Activated T-cell treated with anti-CD3 and anti-CD28 coated beads, Interleukin-2, amount 50 U/mL, for 48 hours (primary cell): ENCODE data around the gene CHST15.
A peak's percentile ranks its signal among the peaks of the same experiment; 100 is the strongest.

Experiments
- DNase-seq, 2 experiments: peaks; one replicate each; pipeline ENCODE4 v3.0.0-alpha.2; 2020

CHST15 gene

DNA sequence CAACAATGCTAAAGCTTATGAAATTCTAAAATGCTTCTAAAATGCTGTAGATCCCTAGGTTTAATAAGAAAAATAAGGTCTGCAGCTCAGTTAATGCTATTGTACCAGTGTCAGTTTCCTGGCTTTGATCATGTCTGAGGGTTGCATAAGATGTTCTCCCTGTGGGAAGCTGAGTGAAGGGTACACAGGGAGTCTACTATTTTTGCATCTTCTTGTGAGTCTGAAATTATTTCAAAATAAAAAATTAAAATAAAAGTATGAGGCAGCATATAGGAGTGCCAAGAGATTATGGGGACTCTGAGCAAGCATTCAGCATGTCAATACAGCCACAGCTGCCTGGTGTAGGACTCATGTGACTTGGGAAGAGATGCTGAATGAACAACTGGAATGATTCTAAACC, 14.7 kb downstream of the CHST15 start:
- no peak for DNase-seq

- DNase-seq: no peak
Measured at GRCh38 chr10:124078028-124078427, 15.4 kb downstream of the CHST15 start.

GRCh38 chr10:124077208-124077993, 16.0 kb downstream of the CHST15 start:
- no peak for DNase-seq

DNA sequence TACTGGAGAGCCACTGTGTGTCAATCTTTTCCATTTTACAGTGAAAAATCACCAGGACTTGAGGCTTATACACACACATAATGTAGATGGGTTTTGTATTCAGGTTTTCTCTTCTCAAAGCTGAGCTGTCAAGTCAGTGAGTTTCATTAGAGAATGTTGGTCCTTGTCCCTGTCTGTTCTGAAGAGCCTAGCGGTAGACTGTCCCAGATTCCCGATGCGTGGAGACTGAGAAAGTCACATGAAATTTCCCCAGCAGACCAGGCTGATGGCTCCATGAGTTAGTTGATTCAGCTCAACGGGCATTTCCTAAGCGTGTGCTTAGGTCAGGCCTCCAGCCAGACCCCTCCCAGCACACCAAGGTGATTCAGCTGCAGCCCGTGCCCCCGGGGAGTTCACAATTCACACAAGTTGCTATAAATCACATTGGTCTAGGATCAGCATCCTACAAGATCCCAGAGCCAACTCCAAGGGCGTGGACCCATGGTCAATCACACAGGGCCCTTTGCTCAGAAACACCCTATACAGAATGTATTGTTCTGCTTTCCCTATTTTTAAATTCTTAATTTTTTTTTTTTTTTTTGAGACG, 17.2 kb downstream of the CHST15 start:
- no peak for DNase-seq

GRCh38 chr10:124075231-124075955, 18.0 kb downstream of the CHST15 start:
- DNase-seq: no peak

DNA sequence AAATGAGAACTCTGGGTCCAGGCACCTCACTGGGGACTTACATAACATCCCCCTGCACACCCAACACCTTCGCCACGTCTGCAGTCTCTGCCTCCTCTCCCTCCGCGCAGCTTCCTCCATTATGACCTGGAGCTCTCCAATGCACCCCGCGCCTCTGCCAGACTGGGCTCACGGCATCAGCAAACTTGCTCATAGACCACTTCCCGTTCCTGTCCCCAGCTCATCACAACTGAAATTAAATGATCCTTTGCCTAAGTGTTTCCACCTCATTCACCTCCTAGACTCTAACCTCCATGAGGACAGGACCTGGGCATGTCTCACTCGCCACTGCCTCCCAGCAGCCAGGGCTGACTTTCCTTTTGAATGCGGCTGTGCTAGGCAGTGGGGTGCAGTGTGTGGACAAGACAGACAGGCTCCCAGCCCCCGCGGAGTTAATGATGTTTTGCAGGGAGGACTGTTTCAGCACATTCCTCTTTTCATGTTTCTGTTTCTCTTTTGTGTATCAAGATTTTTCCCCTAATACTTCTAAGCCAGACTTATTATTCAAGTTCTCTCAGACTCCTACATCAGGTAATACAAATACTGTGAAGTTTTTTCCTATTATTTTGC, 18.8 kb downstream of the CHST15 start:
- peak in 1 of 2 experiments; percentile 28 for DNase-seq

DNA sequence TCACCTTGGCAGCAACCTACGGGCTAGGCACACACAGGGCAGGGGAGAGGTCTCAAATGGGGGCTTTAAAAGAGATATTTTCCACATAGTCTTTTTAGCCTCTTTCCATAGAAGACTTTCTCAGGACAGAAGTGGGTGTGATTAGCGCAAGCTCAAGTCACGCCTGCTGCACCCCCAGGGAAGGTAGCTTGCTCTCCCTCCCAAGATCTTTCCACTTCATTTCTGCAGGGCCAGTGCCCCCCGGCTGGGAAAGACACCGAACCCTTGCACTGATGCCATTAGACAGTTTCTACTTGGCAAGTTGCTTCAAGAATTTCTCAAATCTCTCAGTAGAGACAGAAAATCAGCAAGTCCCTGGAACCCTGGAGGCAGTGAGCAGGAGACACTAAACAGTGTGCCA, 19.4 kb downstream of the CHST15 start:
- no peak for DNase-seq

- no peak for DNase-seq
Measured at GRCh38 chr10:124072541-124072940, 20.9 kb downstream of the CHST15 start.

GRCh38 chr10:124072106-124072505, 21.3 kb downstream of the CHST15 start:
- DNase-seq: no peak

DNA sequence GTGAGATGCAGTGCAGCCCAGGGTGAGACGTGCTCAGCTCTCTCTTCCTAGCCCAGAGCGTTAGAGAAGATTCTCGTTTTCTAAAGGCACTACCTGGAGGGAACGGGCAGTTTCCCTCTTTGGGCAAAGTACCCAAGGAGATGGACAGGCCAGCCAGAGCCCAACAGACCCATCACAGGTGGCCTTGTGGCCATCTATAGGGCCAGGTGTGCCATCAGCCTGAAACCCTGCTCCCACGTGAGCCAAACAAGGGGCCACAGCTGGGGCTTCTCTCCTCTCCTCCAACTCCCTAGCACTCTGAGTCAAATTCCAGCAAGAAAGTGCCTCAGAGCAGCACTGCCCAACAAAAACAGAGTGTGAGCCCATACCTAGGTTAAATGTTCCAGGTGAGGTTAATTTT, 22.3 kb downstream of the CHST15 start:
- no peak for DNase-seq

- DNase-seq: no peak
Measured at GRCh38 chr10:124070666-124071065, 22.7 kb downstream of the CHST15 start.

DNA sequence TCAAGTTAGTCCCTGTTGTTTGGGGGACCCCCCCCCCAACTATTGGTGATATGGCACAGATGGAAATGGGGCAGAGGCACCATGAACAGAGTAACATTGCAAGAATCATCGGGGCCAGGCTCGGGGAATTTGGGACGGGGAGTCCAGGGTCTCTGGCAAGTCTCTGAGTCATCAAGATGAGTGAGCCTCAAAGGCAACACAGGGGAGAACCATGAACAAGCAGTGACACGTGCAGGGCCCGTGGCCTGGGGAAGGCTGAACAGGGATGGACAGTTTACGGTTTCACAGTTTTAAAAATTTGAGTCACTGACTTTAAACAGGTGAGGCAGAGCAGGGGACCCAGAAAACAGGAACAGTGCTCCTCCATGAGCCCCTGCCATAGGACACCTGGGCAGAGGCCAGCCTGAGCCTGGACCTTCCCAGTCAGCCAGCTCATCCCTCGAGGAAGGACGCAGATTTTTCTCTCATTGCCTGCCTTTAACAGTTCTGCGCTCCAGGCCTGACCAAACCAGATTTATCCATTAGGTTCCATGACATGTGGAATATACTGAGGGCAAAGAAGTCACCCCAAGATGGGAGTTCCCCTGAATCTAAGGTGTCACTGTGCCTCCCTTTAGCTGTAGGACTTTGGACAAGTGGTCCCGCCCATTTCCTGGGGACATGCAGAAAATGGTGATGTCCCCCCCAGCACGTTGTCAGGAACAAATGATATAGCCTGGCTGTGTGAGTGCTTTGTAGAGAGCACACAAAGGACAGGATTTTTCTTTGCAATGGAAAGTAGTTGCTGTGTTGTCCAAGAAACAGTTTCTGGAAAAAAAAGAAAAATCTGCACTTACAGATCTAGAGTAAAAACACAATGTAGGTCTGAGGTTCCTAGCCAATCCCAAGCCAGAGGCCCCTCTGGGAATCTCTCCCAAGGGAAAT, 23.8 kb downstream of the CHST15 start:
- no peak for DNase-seq

DNA sequence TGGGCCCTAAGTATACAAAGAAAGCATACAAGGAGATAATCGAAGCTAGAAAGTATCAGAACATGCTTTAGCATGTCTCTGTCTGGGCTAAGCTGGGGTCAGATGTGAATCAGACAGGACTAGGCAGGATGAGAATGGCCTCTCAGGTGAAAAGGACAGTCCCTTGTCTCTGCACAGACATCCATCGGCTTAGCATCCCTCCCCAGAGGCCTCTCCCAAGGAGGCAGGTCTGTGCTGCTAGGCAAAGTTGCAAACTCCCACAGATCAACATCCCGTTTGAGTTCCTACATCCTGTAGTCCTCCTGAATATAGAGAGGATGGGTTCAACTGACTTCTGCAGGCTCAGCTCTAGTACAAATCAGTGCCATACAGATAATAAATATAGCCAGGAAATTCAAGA, 24.5 kb downstream of the CHST15 start:
- DNase-seq: no peak

DNA sequence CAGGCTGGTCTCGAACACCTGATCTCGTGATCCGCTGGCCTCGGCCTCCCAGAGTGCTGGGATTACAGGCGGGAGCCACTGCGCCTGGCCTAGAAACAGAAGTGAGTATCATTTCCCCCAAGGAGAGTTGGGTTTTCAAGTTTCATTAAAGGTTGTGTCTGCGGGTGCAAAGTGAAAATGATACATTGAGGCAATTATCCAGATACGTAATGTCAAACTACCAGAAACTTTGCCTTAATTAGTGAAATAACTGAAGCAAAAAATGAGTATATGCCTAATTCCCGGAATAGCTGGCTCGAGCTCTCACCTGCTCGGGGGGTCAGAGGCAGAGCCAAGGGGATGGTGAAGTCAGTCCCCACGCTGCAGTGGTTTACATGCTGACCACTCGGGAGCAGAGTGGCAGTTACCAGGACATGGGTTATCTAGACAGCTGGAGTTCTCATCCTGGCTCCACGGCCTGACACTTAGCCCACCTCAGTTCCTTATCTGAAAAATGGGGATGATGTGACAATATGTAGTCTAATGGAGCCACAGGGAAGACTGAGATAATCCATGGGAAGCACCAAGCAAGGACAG, 25.5 kb downstream of the CHST15 start:
- no peak for DNase-seq

DNA sequence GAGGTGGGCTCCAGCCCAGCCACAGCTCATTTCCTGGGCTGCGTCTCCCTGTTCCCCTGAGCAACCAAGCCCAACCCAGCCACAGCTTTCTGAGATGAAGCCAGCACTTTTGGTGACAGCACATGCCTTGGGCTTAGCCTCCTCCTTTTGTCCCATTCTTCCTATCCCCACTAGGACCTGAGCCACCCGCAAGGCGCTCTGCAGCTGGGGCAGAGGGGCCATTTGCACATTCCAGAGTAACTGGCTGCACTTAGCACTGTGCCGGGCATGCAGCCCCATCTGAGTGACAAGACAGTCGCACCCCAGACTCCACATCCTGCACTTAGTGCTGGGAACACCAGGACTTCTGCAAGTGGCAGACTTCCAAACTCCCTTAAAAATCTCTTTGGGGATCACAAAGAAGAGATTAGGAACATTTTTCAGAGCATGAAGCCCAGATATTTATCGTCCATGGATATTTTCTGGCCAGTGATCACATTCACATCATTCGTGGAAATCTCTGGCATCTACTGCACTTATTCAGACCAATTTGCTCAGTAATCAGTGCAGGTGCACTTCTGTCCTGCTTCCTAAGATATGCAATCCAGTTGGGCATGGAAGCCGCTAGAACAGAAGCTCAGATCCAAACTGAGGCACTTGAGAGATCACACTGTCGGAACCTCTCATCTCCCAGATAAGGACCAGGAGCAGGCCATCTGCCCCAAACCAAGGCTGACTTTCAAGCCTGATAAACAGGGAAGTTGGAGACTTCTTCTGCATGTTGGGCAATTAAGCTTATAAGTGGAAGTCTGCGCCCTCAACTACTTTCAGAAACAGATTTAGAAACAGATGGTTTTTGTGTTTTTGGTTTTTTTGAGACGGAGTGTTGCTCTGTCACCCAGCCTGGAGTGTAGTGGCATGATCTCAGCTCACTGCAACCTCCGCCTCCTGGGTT, 26.4 kb downstream of the CHST15 start:
- DNase-seq: no peak

DNA sequence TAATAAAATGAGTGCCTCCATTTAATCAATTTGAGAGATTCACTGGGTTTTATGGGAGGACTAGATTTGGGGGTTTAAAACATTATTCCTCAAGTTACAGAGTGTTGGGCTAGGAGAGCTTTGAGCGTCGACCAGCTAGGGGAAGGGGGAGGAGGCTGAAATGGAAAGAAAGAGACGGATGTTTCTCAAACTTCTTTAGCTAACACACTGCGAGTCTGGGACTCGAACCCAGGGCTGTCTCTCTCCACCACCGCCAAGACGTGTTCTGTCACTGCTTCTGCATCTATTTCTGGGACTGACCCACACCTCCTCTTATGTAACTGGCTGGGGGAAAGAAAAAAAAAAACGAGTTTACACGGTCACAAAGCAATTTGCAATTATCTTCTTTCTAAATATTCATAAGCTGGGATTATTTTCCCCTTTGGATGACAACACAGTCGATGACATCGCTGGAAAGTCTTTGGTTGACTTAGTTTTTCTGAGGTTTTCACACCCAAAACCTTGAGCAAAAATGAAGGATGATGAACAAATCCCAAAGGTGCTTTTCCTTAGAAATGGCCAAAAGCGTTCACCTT, 27.2 kb downstream of the CHST15 start:
- no peak for DNase-seq

DNA sequence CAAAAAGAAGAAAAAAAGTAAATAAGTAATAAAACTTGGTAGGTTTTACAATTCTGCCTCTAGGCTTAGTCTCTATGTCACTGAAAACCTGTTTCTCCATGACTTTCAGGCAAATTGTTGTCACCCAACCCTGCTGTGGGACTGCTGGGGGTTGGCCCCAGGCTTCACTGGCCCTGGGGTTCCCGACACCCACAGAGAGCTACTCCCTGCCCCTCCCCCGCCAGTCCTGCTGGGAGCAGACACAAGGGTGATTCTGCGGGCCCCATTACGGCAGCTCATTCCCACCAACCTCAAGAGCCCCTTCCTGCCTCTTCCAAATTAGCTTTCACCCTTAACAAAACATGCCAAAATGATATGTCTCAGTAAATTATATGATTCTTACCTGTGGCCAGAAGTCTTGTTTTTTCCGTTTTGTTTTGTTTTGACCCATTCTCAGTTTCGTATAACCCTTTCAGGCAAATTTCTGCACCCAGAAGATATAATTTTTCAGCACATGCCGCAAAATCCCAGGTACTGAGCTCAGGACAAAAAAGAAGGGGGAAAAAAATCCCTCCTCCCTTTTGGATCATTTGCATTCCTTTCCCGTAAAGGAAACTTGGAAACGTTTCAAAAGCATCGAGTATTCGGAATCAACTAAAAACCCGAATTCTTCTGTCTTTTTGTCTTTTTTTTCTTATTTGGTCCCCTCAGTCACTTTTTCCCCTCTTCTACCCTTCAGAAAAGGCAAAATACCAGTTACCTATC, 27.8 kb downstream of the CHST15 start:
- no peak for DNase-seq

GRCh38 chr10:124064676-124065075, 28.7 kb downstream of the CHST15 start:
- no peak for DNase-seq

- DNase-seq: peak; percentile 26
Measured at GRCh38 chr10:124063750-124064603, 29.4 kb downstream of the CHST15 start.
